Dendritic cell treated with granulocyte-macrophage colony-stimulating factor and Interleukin-4, amounts not matched to agents 40 ng/mL and 50 ng/mL, for 4 days (primary cell): Measurements from ENCODE around the gene ADGRL3.

Experiments used
- H3K27ac Mint-ChIP-seq: one replicate; pipeline ENCODE4 v1.8.0; 2022; ENCODE audit warnings: mild to moderate bottlenecking, mixed read lengths
- H3K27me3 Mint-ChIP-seq: one replicate; pipeline ENCODE4 v1.8.0; 2022; ENCODE audit warnings: mild to moderate bottlenecking, mixed read lengths
- H3K36me3 Mint-ChIP-seq: one replicate; pipeline ENCODE4 v1.8.0; 2022; ENCODE audit warnings: low read depth, mixed read lengths
- H3K4me1 Mint-ChIP-seq: one replicate; pipeline ENCODE4 v1.8.0; 2022; ENCODE audit warnings: low read depth, mixed read lengths
- H3K4me3 Mint-ChIP-seq: one replicate; pipeline ENCODE4 v1.8.0; 2022; ENCODE audit warnings: mild to moderate bottlenecking, moderate library complexity, mixed read lengths
- H3K9me3 Mint-ChIP-seq: one replicate; pipeline ENCODE4 v1.8.0; 2022; ENCODE audit warnings: mixed read lengths
- intact Hi-C: fragments of 100-400 bp; cut with micrococcal nuclease; formaldehyde crosslinking; loops from one replicate; pipeline ENCODE4 v1.15.0; 2022

The ADGRL3 gene

DNA sequence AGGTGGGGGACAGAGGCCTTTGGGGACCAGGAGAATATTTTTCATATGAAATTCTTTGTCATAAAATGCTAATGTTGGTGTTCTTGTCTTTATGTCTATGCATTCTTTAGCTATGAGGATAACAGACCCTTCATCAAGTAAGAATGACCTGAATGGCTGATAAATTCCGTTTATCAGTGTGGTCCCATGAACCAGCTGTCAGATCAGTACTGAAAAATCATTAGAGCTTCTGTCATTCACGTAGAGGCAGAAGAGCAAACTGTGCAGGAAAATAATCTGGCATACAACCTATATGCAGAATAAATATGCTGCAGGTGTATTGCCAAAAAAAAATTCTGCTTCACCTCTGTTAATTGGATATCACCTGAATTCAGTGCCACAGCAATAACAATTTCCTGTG lies 828.6 kb downstream of the ADGRL3 start:
- H3K36me3 Mint-ChIP-seq, result no peaks in the 10 kb centered on the region
- no peak overlapping the region for H3K27ac Mint-ChIP-seq
- no peaks in the 10 kb centered on the region for H3K4me1 Mint-ChIP-seq
- no peaks in the 10 kb centered on the region for H3K27me3 Mint-ChIP-seq
- no peaks in the 10 kb centered on the region for H3K9me3 Mint-ChIP-seq
- intact Hi-C loops, result no loop called here
- H3K4me3 Mint-ChIP-seq, result no peak overlapping the region

DNA sequence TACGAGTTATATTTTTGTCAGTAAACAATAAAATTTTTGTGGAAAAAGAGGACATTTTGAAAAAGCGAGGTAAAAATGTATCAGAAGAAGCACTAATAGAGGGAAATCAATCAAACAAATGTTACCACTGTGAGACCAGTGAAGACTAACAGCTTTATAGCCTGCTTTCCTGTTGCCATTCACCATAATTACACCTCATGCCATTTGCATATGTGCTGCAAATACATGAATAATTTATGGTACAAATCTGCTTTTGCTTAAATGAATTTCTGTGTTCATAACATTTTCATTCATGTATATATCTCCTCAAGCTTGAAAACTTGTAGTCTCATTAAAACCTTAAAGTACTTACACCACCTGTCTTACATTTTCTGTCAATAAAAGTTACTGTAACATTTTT lies 830.8 kb downstream of the ADGRL3 start:
- no peaks in the 10 kb centered on the region for H3K27me3 Mint-ChIP-seq
- no peak overlapping the region for H3K27ac Mint-ChIP-seq
- H3K9me3 Mint-ChIP-seq, result no peaks in the 10 kb centered on the region
- H3K4me3 Mint-ChIP-seq, result no peak overlapping the region
- intact Hi-C loops, result no loop called here
- no peaks in the 10 kb centered on the region for H3K4me1 Mint-ChIP-seq
- H3K36me3 Mint-ChIP-seq, result no peaks in the 10 kb centered on the region

DNA sequence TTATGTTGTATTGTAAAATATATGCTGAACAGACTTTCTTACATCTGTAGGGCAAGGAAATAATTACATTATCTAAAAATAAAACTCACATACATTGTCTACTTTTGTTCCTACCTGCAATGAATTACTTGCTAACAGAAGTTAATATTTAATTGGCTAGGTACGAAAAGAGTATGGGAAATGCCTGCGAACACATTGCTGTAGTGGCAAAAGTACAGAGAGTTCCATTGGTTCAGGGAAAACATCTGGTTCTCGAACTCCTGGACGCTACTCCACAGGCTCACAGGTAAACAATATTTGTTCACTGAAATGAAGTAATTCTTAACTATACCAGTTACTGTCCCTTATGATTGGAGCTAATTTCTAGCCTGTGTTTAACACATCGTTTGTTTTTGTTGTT lies 837.4 kb downstream of the ADGRL3 start:
- no peaks in the 10 kb centered on the region for H3K9me3 Mint-ChIP-seq
- H3K27ac Mint-ChIP-seq, result no peak overlapping the region
- no peaks in the 10 kb centered on the region for H3K4me1 Mint-ChIP-seq
- intact Hi-C loops, result no loop called here
- no peaks in the 10 kb centered on the region for H3K27me3 Mint-ChIP-seq
- no peaks in the 10 kb centered on the region for H3K36me3 Mint-ChIP-seq
- H3K4me3 Mint-ChIP-seq, result no peak overlapping the region

DNA sequence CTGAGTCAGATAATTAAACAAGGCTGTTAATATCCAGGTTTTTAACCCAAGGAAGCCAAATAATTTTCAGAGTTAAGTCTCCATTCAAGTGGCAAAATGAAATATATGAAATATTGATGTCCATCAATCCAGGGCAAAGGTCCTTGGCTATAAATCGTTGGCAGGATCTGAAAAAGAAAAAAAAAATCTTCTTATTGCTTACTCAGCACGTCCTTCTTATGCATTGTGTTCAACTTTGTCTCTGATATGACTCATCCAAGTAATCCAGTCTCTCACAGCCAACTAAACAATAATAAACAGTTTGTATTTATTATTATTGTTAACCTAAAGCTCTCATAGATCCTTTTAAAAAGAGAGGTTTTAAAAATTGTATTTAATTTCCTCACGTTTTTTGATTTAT lies 851.2 kb downstream of the ADGRL3 start:
- Mint-ChIP-seq H3K4me3 (no peak overlapping the region), H3K27me3 (no peaks in the 10 kb centered on the region), H3K9me3 (no peaks in the 10 kb centered on the region), H3K4me1 (no peaks in the 10 kb centered on the region), H3K36me3 (no peaks in the 10 kb centered on the region), H3K27ac (no peak overlapping the region)
- intact Hi-C loops, result no loop called here

DNA sequence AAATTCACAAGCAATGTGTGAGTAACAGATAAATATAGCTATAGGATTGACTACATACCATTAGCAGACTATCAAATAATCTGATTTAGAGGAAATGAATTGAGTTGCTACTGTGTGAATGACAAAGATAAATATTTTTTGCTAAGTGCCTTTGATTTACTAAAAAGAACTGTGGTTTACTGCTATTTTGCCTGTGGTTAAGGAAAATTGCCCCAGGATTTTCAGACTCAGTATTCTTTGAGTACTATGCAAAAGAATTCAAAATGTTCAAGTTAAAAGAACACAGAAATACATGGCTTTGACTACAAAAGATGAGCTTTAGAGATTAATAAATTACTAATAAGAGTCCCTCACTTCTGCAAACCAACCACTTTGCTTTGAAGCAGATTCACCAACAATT lies 853.8 kb downstream of the ADGRL3 start:
- Mint-ChIP-seq H3K27ac (no peak overlapping the region), H3K4me3 (no peak overlapping the region), H3K36me3 (no peaks in the 10 kb centered on the region), H3K9me3 (no peaks in the 10 kb centered on the region), H3K27me3 (no peaks in the 10 kb centered on the region), H3K4me1 (no peaks in the 10 kb centered on the region)
- intact Hi-C loops, result no loop called here

DNA sequence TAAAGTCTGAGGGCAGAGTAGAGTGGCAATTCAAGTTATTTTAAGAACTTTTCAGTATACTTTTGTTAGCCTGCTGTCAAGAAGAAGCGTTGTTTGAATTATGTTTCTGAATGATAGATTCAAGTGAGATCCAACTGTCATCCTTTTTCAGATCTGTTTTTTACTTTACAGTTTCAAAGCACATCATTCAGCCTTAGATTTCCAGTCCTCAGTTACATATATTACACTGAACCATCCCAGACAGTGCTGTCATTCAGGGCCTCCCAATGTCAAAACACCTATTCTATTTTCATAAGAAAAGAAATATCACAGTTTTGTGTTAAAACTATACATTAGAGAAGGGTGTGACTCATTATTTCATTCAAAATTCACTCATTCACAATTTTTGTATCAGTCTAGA lies 856.9 kb downstream of the ADGRL3 start:
- H3K4me3 Mint-ChIP-seq, result no peak overlapping the region
- intact Hi-C loops, result no loop called here
- no peaks in the 10 kb centered on the region for H3K27me3 Mint-ChIP-seq
- no peaks in the 10 kb centered on the region for H3K4me1 Mint-ChIP-seq
- no peaks in the 10 kb centered on the region for H3K9me3 Mint-ChIP-seq
- H3K36me3 Mint-ChIP-seq, result no peaks in the 10 kb centered on the region
- no peak overlapping the region for H3K27ac Mint-ChIP-seq

DNA sequence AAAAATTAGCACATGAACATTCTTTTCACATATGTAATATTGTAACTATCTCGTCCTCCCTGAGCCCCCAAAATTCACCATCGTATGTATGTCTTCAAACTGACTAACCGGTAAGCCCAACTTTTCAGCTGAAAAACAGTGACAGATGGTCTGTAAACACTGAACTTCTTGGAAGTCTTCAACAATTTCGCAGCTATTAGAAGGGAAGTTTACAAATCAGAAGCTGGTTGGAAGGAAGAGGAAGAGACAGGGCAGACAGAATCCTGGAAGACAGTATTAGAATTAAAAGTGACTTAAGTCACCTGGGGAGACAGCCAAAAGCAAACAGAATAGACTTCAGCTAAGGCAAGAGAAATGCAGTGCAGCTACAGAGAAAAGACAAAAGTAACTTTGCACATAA lies 858.4 kb downstream of the ADGRL3 start:
- no peak overlapping the region for H3K4me3 Mint-ChIP-seq
- H3K27ac Mint-ChIP-seq, result no peak overlapping the region
- intact Hi-C loops, result no loop called here
- no peaks in the 10 kb centered on the region for H3K9me3 Mint-ChIP-seq
- H3K36me3 Mint-ChIP-seq, result no peaks in the 10 kb centered on the region
- H3K4me1 Mint-ChIP-seq, result no peaks in the 10 kb centered on the region
- H3K27me3 Mint-ChIP-seq, result no peaks in the 10 kb centered on the region

DNA sequence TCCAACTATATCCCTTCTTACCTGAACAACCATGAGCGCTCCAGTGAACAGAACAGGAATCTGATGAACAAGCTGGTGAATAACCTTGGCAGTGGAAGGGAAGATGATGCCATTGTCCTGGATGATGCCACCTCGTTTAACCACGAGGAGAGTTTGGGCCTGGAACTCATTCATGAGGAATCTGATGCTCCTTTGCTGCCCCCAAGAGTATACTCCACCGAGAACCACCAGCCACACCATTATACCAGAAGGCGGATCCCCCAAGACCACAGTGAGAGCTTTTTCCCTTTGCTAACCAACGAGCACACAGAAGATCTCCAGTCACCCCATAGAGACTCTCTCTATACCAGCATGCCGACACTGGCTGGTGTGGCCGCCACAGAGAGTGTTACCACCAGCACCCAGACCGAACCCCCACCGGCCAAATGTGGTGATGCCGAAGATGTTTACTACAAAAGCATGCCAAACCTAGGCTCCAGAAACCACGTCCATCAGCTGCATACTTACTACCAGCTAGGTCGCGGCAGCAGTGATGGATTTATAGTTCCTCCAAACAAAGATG lies 870.2 kb downstream of the ADGRL3 start:
- H3K4me3 Mint-ChIP-seq, result no peak overlapping the region

DNA sequence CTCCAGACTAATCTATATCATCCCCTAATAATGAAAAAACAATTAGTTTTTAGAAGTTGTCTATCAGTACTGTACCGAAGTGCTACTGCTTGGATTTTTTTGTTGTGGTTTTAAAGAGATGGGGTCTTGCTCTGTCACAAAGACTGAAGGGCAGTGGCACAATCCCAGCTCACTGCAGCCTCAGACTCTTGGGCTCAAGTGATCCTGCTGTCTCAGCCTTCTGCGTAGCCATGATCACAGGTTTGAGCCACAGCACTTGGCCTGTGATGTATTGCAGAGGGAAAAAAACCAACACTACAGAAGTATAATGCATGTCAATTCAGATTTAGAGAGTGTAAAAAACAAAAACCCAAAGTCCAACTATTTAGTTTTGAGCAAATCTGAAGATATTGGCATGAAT lies 875.0 kb downstream of the ADGRL3 start:
- intact Hi-C loops, result no loop called here
- no peaks in the 10 kb centered on the region for H3K27me3 Mint-ChIP-seq
- no peak overlapping the region for H3K4me3 Mint-ChIP-seq
- H3K27ac Mint-ChIP-seq, result no peak overlapping the region
- no peaks in the 10 kb centered on the region for H3K9me3 Mint-ChIP-seq
- H3K4me1 Mint-ChIP-seq, result no peaks in the 10 kb centered on the region
- H3K36me3 Mint-ChIP-seq, result no peaks in the 10 kb centered on the region

More for the DNA sequence above, 870.2 kb downstream of the ADGRL3 start:
- Mint-ChIP-seq H3K4me1 (no peaks in the 10 kb centered on the region), H3K36me3 (no peaks in the 10 kb centered on the region), H3K9me3 (no peaks in the 10 kb centered on the region), H3K27ac (no peak overlapping the region), H3K27me3 (no peaks in the 10 kb centered on the region)
- intact Hi-C loops, result no loop called here

DNA sequence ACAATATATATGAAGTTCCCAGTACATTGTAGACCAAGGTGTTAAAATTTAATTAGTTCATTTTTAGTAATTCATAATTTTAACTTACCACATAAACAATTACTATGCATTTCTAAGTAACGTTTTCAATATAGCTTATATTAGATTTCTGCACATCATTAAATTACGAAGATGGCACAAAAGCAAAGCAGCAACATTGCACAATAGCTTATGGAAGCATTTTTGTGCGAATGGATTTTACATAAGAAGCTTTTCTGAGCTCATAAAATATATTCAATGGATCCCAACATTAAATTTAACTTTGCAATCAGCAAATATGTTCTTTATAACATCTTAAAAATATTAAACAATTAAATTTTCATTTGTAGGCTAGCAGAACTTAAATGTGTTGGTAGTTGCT lies 875.4 kb downstream of the ADGRL3 start:
- no peaks in the 10 kb centered on the region for H3K9me3 Mint-ChIP-seq
- intact Hi-C loops, result no loop called here
- no peaks in the 10 kb centered on the region for H3K36me3 Mint-ChIP-seq
- H3K27ac Mint-ChIP-seq, result no peak overlapping the region
- no peaks in the 10 kb centered on the region for H3K27me3 Mint-ChIP-seq
- H3K4me1 Mint-ChIP-seq, result no peaks in the 10 kb centered on the region
- no peak overlapping the region for H3K4me3 Mint-ChIP-seq

DNA sequence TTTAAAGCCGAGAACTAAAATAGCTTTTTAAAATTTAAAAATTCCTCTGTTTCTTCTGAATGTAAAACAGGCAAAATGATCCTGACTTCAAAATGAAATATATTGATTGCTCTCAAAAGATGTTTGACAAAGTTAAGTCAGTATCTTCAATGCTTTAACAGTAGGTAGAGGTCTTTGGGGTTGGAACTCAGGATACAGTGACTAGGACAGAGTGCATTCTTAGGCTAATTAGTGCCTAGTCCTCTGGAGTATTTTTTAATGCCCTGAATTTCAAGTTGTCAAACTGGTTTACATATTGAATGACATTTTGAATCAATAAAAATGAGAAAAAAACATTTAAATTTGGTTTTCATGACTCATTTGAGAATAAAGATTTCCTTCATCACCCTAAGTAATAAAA lies 877.3 kb downstream of the ADGRL3 start:
- no peaks in the 10 kb centered on the region for H3K4me1 Mint-ChIP-seq
- H3K9me3 Mint-ChIP-seq, result no peaks in the 10 kb centered on the region
- no peak overlapping the region for H3K27ac Mint-ChIP-seq
- H3K36me3 Mint-ChIP-seq, result no peaks in the 10 kb centered on the region
- no peaks in the 10 kb centered on the region for H3K27me3 Mint-ChIP-seq
- intact Hi-C loops, result no loop called here
- H3K4me3 Mint-ChIP-seq, result no peak overlapping the region

DNA sequence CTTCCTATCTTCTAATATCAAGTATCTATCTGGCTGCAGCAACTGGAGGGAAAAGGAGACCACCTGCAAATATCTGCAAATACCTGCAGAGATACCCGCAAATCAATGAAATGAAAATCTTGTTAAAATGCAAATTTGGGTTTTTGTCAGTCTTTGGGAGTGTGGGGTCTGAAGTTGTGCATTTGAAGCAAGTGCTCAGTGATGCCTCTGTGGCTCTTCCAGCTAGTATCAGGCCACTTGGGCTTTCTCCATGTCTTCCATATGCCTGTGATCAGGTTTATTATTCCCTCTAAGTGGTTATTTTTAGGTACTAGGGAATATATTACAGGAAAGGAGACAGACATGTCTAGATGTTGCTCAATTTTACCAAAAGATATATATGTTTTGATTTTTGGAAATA lies 880.3 kb downstream of the ADGRL3 start:
- H3K27ac Mint-ChIP-seq, result no peak overlapping the region
- no peak overlapping the region for H3K4me3 Mint-ChIP-seq
- H3K4me1 Mint-ChIP-seq, result no peaks in the 10 kb centered on the region
- no peaks in the 10 kb centered on the region for H3K27me3 Mint-ChIP-seq
- H3K9me3 Mint-ChIP-seq, result no peaks in the 10 kb centered on the region
- H3K36me3 Mint-ChIP-seq, result no peaks in the 10 kb centered on the region
- intact Hi-C loops, result no loop called here

DNA sequence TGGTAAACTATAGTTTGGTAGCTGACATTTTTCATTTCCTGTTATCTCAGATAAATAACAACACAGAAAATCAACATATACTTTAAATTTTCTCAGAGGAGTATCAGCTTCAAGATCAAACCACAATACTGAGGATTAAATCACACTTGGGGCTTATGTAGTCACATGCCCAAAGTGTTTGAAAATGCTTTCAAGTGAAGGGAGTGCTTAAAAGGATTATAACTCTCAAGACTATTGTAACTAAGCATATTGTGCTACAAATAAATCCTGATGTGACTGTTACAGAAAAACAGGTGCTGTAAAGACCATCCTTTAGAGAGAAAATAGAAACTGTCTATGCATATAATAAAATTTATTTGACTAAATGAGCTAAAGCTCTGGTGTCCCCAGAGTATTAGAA lies 887.6 kb downstream of the ADGRL3 start:
- no peaks in the 10 kb centered on the region for H3K36me3 Mint-ChIP-seq
- H3K27me3 Mint-ChIP-seq, result no peaks in the 10 kb centered on the region
- H3K4me1 Mint-ChIP-seq, result no peaks in the 10 kb centered on the region
- intact Hi-C loops, result no loop called here
- no peak overlapping the region for H3K4me3 Mint-ChIP-seq
- no peak overlapping the region for H3K27ac Mint-ChIP-seq
- H3K9me3 Mint-ChIP-seq, result peaks cover 29% of the 10 kb centered on the region

DNA sequence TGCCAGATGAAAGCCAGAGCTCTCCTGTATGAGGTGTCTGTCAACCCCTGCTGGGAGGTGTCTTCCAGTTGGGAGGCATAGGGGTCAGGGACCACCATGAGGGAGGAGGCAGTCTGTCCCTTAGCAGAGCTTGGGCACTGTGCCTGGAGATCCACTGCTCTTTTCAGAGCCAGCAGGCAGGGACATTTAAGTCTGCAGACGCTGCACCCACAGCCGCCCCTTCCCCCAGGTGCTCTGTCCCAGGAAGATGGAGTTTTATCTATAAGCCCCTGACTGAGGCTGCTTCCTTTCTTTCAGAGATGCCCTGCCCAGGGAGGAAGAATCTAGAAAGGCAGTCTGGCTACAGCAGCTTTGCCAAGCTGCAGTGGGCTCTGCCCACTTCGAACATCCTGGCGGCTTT lies 893.6 kb downstream of the ADGRL3 start:
- H3K27ac Mint-ChIP-seq, result no peak overlapping the region
- intact Hi-C loops, result no loop called here
- H3K36me3 Mint-ChIP-seq, result no peaks in the 10 kb centered on the region
- no peaks in the 10 kb centered on the region for H3K4me1 Mint-ChIP-seq
- peaks cover 47% of the 10 kb centered on the region for H3K9me3 Mint-ChIP-seq
- H3K4me3 Mint-ChIP-seq, result no peak overlapping the region
- H3K27me3 Mint-ChIP-seq, result no peaks in the 10 kb centered on the region

DNA sequence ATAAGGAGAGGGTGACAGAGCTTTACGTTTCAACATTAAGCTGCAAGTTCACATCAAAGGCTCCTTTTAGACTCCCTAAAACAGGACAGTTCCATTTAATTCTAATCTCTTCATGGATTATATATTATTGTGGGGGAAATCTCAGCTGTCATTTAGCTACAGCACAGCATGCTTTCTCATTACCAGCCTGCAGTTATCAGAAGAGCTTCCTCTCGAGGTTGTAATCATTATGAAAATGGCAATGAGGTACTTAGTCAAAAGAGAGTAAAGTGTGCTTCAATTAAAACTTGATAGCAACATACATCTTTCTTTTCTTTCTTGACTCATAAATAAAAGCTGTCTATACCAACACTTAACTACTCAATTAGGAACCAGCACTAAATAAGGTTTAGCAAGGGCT lies 896.8 kb downstream of the ADGRL3 start:
- H3K9me3 Mint-ChIP-seq, result peaks cover 26% of the 10 kb centered on the region
- intact Hi-C loops, result no loop called here
- no peaks in the 10 kb centered on the region for H3K4me1 Mint-ChIP-seq
- H3K27me3 Mint-ChIP-seq, result no peaks in the 10 kb centered on the region
- no peaks in the 10 kb centered on the region for H3K36me3 Mint-ChIP-seq
- no peak overlapping the region for H3K27ac Mint-ChIP-seq
- no peak overlapping the region for H3K4me3 Mint-ChIP-seq
